ENCODE results near the gene UQCRC1. TPM values are rescaled to one million over a fixed set of nuclear protein-coding genes. Genes with fewer than 3 reads are reported as not detected.

The UQCRC1 gene
- total RNA-seq: 166 and 222 TPM in 2 replicates

DNA sequence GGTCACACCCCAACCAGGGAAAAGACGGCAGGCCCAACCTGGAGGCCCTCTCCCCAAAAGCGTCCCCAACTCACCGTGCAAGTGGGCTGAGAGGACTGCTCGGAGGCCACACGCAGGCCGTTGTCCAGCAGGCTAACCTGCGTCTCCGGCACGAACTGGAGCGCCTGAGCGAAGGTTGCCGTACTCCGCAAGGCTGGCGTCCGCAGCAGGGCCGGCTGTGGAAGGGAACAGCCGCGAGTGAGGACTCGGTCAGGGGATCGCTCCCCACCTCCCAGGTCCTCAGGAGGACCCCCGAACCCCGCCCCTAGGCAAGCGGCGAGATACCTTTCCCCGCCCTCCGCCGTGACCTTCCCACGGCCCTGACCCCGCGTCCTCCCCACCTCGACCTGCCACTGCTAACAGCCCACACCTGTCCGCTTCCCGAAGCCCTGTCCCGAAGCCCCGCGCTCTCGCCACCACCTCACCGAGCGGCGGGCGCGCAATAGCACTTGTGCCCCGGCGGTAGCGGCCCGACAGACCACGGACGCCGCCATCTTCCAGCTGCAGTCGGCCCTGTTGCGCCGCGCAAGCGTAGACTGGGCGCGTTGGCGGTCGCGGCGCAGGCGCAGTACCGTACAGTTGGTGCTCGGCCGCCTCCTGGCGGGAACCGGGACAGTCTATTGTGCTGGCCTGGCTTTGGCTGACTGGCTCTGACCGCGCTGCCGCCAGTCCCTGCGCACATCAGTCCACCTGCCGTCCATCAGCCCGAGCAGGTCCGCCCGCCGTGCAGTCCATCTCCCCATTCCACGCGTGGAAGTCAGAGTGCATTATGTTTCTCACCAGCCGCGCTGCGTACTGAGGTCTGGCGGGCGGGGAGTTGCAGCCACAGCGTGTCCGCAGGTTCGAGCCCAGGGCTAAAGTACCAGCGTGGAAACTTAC is at the start of gene UQCRC1:
UQCRC1 (minus strand) TSS at position 559 of the 918 bp plus-strand sequence; CDS start at position 533, 26 bp downstream.

GRCh38 chr3:48635222-48636021 is 26.0 kb upstream of the UQCRC1 start, which contains the start of gene SLC26A6:
TSS of gene SLC26A6 (minus strand) at chr3:48635461. CDS start at chr3:48635393, 68 bp downstream.

GRCh38 chr3:48621461-48621869 is 12.0 kb upstream of the UQCRC1 start, which contains the start of gene TMEM89:
TSS of gene TMEM89 (minus strand) at chr3:48621769. CDS start at chr3:48621756, 13 bp downstream.

DNA sequence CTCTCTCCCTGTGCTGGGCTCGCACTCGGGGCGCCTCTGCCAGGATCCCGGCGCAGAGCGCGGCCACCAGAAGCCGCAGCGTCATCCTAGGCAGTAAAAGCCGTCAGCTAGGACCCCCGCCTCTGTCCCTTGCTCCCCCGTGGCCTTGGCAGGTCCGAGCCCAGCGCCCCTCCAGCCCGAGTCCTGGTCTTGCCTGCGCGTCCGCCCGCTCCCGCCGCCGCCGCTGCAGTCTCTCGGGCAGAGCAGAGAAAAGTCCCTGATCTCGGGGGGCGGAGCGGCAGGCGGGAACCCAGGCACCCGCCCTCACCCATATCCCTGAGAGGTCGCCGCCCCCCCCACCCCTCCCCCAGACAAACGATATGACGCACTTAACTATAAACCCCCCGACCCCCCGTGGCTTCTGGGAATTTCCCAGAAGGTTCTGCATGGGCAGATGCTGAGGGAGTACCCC is 14.3 kb downstream of the UQCRC1 start, which contains the start of gene COL7A1:
COL7A1 (minus strand) TSS at position 255 of the 451 bp plus-strand sequence; CDS start at position 85, 170 bp downstream.

DNA sequence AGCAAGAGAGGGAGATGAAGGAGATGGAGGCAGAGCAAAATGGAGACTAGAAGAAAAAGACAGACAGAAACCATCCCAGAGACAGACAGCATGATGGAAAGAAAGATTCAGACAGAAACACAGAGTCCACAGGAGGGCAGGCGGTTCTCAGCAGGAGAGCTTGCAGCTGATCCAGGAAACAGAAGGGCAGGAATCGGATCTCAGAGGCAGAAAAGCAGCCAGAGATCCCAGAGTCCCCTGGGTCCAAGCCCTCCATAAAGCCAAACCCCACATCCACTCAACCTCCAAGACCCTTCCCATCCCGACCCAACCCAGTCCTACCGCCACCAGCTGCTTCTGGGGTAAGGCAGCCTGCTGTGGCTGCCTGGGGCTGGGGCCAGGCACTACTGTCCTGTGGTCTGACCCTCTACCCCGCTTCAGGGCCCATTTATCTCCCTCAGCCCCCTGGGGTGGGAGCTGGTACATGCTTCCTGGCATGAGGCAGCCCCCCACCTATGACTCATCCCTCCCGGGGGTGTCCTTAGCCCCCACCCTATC is 46.0 kb downstream of the UQCRC1 start, which contains the start of gene UCN2:
UCN2 (minus strand) TSS at position 400 of the 537 bp plus-strand sequence. CDS start 657 bp downstream, outside the sequence.

GRCh38 chr3:48556796-48557626 is 52.4 kb downstream of the UQCRC1 start, which contains the start of gene PFKFB4:
TSS of gene PFKFB4 (minus strand) at chr3:48556803. CDS start at chr3:48556777, 26 bp downstream.

Other genes with a start within 250 kb of the UQCRC1 start
- not detected in 2 replicates for gene FBXW12, start 237.4 kb downstream of the UQCRC1 start, total RNA-seq
- 25.7 and 34.4 TPM in 2 replicates for gene PLXNB1, start 179.6 kb downstream of the UQCRC1 start, total RNA-seq
- 15.4 and 23.6 TPM in 2 replicates for gene CCDC51, start 169.5 kb downstream of the UQCRC1 start, total RNA-seq
- gene TMA7, start 169.4 kb downstream of the UQCRC1 start, total RNA-seq: 416 and 436 TPM in 2 replicates
- gene ATRIP, start 162.9 kb downstream of the UQCRC1 start, total RNA-seq: 4.2 and 5.2 TPM in 2 replicates
- 153 and 189 TPM in 2 replicates for gene SHISA5, start 105.5 kb downstream of the UQCRC1 start, total RNA-seq
- gene PFKFB4, start 52.8 kb downstream of the UQCRC1 start, total RNA-seq: 5.5 and 15.9 TPM in 2 replicates
- gene UCN2, start 45.9 kb downstream of the UQCRC1 start, total RNA-seq: 0.09 TPM in 1 of 2 replicates, not detected in the other
- 11.7 and 14.5 TPM in 2 replicates for gene COL7A1, start 14.3 kb downstream of the UQCRC1 start, total RNA-seq
- not detected in 2 replicates for gene TMEM89, start 12.1 kb upstream of the UQCRC1 start, total RNA-seq
- gene SLC26A6, start 25.8 kb upstream of the UQCRC1 start, total RNA-seq: 18.0 and 29.3 TPM in 2 replicates
- 1.8 and 2.2 TPM in 2 replicates for gene CELSR3, start 53.2 kb upstream of the UQCRC1 start, total RNA-seq
- 20.1 and 44.0 TPM in 2 replicates for gene NCKIPSD, start 76.3 kb upstream of the UQCRC1 start, total RNA-seq
- gene IP6K2, start 107.6 kb upstream of the UQCRC1 start, total RNA-seq: 57.9 and 73.9 TPM in 2 replicates
- 16.3 and 27.3 TPM in 2 replicates for gene PRKAR2A, start 238.2 kb upstream of the UQCRC1 start, total RNA-seq

Data from pericardium fibroblast (primary cell).